Left colon (tissue), 2 donors: Measurements from ENCODE around the gene C9orf153. TPM values are rescaled to one million over a fixed set of nuclear protein-coding genes. Genes with fewer than 3 reads are reported as not detected.

ENCODE experiments used
- total RNA-seq, 2 donors: library from RNA; stranded (reverse); fragmentation: NEBNext Ultra II Directional; extraction: Animal tissue kit (Norgen Biotek cat#: 25700); gene quantifications; one replicate each; pipeline ENCODE4 v1.2.1, GENCODE V29; 2021
- donor health status: DM: no; HTN: no; CAD: no.
- donor health status: DM: yes; HTN: yes; CAD: no.

C9orf153 gene
- total RNA-seq, 2 donors from 2014 or later, result 0.20 TPM; not detected in 1

Other genes starting within 250 kb of the C9orf153 start
- 100 to 1,000 TPM; 324 to 443 TPM for gene GOLM1, start 160.1 kb downstream of the C9orf153 start, total RNA-seq
- gene ISCA1, start 22.9 kb upstream of the C9orf153 start, total RNA-seq, result 10 to 100 TPM; 25.1 to 26.6 TPM
- gene TUT7, start 94.8 kb upstream of the C9orf153 start, total RNA-seq, result 10 to 100 TPM; 30.8 to 35.3 TPM